HG03354 (cell line): ENCODE results near the gene THAP2.

Source experiments
- ATAC-seq: cut with Tn5 transposase; IDR thresholded peaks from one replicate; pipeline ENCODE4 v1.9.1; 2021; ENCODE audit warnings: mild to moderate bottlenecking; ENCODE audit not compliant: unreplicated experiment, poor library complexity, severe bottlenecking

The THAP2 gene

DNA sequence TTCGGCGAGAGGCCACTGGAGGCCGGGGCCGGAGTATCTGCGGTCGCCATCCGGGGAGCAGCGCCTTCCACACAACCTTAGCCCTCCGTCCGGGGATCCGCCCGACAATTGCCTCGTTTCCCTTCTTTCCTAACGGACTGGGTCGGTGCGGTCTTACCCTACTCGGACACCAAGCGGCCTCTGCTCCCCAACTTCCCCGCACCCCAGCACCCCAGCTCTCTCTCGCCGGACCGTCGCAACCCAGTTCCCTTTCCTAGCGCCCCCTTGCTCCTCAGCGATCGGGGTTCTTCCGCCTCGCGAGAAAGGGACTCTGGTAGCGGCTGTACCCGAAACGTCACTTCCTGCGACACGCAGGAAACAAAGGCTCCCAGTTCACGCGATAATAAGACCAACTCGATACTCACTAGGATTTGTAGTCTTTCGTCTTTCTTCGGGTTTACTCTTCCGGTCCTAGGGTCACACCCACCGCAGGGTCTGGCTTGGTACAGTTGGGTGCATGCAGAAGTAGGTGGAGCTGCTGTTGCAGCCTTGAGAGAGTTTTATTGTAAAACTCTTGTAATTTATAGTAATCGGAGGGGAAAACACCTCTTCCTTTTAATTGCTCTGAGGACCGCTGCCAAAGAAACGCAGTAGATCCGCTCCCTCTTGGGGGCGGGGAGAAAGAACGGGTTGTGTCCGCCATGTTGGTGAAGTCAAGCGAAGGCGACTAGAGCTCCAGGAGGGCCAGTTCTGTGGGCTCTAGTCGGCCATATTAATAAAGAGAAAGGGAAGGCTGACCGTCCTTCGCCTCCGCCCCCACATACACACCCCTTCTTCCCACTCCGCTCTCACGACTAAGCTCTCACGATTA lies at the start of gene THAP2, which contains the start of gene ZFC3H1:
TSS of gene THAP2 (plus strand) at position 741 of the 850 bp plus-strand sequence. CDS start 209 bp downstream, outside the sequence.
TSS of gene ZFC3H1 (minus strand) at position 288 of the 850 bp plus-strand sequence. CDS start at position 50, 238 bp downstream.
- peak; percentile 94 for ATAC-seq

DNA sequence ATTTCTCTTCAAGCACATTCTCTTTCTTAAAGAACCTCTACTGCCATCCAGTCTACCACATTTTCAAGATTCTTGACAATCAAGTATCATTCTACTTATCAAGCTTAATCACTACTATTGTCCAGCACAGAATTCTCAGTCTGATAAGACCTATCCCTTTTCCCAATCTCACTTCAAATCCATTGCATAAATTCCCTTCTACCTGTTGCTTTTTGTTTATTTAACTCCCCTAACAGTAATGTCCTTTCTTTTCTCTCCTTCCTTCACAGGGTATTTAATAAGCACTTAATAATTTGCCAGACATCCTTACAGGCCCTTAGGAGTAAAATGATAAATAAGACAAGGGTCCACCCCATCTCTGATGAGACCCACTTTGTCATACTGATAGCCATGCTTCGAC lies 42.2 kb upstream of the THAP2 start:
- ATAC-seq = no peak

DNA sequence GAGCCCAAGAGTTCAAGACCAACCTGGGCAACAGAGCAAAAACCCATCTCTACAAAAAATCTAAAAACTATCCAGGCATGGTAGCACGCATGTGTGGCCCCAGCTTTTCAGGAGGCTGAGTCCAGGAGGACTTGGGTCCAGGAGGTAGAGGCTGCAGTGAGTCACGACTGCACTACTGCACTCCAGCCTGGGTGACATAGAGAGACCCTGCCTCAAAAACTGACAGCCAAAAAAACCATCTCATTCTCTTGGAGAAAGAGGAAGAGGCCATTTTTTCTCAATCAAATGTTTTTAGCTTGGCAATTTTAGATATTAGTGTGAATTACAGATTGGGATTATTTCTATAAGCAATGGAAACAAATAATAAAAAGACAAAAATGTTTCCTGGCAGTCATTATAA lies 38.6 kb upstream of the THAP2 start:
- no peak for ATAC-seq

DNA sequence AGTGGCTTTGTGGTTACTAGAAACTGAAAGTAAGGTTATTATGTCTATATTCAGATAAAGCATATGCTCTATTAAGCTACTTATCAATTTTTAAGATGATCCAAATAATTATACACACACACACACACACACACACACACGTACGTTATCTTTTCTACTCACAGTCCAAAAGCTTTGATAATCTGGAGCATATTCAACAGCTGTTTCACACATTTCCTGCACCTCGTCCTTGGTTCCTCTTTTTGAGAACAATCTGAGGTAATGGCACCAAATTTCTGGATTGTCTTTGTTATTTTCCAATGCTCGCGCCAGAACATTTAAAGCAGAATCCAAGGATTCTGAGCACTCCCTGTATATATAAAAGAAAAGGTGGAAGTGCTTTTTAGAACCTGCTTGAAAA lies 38.0 kb upstream of the THAP2 start:
- ATAC-seq = peak; percentile 64

DNA sequence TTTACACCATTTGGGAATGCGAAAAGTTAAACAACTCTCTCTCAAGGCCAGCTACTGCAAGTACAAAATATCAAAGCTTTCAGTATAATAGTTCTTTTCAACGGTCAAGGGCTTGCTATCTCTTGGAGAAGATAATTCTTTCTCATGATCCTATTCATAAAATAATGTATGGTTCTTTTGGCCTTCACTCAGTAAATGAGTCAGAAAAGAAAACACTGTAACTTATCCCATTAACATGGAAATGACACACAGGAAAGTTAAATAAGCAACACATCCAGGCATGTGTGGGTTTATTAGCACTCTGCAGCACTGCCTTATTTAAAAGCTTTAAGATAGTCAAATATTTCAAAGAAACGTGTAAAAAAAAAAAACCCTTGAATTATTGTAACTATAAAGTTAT lies 37.3 kb upstream of the THAP2 start:
- ATAC-seq = no peak

DNA sequence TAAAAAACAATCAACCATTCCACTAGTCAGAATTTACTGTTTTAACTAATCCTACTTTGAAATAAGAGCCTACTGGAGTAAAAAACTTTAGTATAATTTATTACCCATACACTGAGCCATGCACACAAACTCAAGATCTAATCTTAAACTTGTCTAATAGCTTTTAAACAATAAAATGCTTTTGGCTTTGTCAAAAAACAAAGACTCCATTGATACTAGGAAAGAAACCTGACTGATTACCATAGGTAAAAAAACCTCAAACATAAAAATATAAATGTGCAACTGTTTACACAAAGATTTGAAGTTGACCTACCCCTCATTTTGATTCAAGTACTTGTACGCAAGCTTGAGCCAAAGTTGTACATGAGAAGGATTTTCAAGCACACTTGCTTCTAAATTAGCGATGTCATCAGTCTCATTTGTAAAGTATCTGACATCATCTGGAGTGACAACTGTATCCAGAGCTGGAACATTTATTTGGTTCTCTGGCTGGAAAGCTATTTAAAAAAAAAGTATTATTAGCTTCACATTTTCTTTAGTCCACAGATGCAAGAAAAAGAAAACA lies 36.6 kb upstream of the THAP2 start:
- ATAC-seq = no peak

DNA sequence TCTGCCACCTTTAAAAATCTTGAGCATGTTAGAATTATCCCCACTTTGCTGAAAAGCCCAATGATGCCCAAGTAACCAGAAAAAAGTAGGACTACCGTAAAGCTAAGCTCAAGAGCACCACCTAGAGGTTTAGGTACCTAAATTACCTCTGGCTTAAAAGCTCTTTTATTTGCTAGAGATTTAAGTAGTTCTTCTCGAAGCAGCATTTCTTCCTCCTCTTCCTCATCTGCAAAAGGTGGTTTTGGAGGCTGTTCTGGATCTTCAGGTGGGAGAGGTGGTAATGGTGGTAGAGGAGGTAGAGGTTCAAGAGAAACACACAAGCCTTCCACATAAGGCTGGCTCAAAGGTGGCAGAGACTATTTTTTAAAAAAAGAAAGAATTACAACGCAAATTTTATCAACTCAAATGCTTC lies 27.4 kb upstream of the THAP2 start:
- ATAC-seq = peak; percentile 72

DNA sequence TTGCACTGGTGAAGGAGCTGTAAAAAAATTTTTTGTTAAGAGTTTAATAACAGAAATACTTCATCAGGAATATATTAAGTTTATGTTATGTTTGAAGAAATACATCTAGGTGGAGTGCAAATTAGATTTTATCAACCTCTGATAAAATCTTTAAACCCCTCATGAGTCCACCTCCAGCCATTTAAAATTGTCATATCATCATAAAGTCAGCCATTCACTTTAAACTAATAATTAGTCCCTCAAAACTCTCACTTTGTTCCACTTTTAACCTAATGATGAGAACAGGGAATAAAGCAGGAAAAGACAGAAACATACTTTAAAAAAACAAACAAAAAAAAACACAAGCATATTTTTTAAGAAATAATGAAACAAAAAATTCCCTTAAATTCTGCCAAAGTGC lies 25.6 kb upstream of the THAP2 start:
- no peak for ATAC-seq

DNA sequence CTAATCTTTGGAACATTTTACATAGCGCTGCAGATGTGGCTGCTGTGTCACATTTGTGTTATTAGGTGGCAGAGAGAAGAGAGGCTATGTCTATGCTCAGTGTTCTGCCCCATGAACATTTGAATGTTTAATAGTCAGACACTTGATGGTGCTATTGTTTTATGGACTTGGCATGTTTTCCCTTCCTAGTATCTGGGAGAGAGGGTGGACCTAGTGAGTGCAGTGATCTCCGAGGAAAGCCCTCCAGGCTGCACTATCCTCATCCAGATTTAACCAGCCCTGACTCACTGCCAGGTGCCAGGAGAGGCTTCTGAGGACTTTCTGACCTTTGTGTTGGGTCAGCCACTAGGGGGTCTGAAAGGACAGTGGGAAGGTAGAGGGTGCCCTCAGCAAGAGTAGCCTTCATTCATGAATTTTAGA lies 24.8 kb upstream of the THAP2 start:
- ATAC-seq = peak; percentile 64

DNA sequence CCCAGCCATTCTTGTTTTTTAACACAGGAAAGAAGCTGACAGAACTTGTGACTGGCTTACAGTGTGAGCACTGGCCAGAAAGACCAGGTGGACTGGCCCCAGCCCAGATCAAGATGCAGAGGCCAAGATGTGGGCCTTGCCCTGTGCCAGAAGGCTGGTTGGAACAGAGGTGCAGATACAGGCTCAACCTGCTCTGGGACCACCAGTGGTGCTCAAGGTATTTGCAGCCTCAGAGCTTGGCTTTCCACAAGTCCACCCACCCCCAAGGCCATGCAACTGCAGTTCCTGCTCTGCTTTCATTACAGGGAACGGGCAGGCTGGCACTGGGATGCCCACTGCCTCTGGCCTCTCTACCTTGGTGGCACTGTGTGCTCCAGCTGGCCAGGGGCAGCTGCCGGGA lies 23.8 kb upstream of the THAP2 start:
- no peak for ATAC-seq

DNA sequence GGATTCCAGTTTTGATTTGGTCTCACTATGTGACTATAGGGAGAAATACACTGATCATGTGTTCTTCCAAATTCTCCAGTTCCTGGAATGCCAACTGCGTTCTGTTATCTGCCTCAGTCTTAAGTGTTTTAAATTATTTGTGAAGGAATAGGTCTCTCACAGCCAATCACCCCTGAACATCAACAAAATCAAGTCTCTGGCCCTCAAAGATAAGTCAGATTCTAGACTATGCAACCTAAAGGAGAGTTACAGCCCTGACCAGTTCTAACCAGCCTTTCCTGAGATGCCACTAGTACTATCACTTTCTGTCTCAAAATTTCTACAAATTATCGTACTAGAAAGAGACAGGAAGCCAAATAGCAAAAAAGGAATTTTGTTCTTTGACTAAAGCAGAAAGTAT lies 22.7 kb upstream of the THAP2 start:
- no peak for ATAC-seq

DNA sequence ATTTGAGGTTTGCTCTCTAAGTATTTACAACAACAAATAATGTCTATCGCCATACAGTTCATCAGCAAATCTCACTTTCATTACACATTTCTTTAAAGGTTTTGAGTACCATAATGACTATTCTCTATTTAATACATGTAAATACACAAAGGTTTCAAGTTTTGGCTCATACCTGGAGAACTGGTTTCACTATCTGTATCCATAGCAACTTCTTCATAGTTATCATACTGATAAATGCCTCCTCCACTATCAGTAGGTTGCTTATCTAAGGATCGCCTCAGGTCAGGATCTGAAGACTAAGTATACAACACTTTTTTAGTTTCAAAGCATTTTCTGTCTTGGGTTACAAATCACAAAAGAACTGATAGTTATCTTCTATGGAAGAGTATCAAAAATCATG lies 21.8 kb upstream of the THAP2 start:
- peak; percentile 58 for ATAC-seq

DNA sequence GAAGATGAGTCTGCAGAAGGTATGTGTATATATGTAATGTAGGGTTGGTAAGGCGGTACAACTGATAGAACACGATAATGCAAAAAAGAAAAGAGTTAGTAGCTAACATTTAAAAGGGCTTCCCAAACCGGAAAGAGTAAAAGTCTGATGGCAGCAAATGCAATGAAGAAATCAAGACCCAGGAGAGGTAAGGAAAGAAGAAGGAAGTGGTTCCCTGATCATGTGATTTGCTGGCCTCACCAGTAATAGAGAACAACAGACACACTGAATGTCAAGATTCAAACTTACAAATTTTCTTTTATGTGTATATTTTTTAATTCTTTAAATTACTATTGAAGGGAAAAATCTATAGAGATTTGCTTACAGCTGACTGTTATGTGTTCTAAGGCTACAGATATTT lies 18.8 kb upstream of the THAP2 start:
- ATAC-seq = no peak

DNA sequence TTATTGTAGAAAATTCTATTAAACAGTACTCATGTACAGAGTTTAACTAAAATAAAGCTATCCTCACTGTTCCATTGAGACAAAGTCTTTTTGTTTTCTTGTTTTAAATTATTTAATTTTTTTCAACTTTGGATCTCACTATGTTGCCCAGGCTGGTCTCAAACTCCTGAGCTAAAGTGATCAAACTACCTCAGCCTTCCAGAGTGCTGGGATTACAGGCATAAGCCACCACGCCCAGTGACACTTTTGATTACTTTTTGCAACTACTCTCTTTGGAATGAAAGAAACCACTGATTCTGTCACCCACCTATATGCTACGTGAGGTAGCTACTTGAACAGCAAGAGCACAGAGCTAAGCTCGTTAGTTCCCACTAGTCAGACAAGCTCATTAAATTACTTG lies 17.6 kb upstream of the THAP2 start:
- no peak for ATAC-seq

DNA sequence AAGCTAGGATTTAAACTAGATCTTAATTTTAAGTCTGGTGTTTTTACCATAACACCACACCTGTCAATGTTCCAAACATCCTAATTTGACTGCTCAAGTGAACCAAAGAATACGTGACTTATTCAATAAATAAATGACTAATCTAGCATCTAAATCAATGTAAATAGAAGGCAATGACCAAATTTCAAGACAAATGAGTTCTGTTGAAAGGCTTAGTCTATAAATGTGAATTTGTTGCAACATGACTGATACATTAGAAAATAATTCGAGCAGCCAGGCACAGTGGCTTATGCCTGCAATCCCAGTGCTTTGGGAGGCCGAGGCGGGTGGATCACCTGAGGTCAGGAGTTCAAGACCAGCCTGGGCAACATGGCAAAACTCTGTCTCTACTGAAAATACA lies 15.6 kb upstream of the THAP2 start:
- no peak for ATAC-seq

DNA sequence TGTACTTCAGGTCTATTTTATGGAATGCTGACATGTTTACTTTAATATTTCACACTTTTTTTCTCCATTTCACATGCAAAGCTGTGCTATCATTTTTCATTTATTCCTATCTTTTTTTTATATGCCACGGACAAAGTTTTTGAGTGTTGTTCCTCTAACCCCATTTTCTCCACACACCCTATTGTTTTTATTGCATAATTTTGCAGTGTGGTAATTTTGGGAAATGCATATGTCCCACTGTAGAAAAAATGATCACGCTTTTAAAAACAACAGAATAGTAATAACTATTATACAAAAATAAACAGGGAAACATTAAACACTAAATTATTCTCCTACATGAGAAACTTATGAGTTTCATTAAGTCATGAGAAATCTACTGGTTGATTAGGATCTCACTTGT lies 14.7 kb upstream of the THAP2 start:
- no peak for ATAC-seq

DNA sequence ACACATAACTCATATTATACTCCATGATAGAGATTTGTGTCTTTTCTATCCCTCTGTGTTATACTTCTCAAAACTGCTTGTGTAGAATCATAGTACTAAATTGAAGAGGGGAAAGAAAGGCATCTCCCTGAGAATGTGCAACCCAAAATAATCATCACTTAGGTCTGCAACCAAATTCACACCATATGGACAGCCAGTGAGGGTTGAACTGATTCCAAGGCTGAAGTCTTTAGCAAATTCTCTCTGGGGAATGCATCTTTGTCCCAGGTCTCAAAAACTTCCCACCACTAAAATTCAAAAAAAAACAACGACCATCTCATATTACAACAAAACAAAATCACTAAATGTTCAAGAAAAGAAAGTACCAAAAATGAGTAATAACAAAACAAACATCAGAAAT lies 11.4 kb upstream of the THAP2 start:
- ATAC-seq = no peak

DNA sequence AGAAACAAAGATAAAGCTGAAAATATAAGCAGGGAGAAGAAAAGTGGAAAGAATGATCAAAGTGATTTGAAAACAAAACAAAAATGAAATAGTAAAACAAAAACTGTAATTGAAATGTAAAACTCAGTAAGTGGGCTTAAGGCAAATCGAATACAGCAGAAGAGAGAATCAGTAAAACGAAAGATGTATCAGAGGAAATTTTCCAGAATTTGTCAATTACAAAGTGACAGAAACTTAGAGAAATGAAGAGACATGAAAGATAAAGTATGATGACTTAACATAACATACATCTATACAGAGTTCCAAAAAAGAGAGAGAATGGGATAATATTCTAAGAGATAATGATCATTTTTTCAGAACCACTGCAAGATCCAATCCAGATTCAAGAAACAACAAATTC lies 11.0 kb upstream of the THAP2 start:
- ATAC-seq = no peak

DNA sequence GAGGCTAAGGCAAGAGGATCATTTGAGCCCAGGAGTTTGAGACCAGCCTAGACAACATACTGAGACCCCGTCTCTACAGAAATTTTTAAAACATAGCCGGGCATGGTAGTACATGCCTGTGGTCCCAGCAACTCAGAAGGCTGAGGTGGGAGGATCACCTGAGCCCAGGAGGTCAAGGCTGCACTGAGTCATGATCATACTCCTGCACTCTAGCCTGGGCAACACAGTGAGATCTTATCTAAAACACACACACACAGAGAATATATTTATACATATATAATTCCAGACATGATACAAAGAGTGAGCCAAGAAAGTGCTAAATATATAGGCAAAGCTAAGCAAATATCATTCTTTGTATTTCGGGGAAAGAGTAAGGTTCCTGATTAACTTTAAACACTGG lies 9.9 kb upstream of the THAP2 start:
- ATAC-seq = no peak

DNA sequence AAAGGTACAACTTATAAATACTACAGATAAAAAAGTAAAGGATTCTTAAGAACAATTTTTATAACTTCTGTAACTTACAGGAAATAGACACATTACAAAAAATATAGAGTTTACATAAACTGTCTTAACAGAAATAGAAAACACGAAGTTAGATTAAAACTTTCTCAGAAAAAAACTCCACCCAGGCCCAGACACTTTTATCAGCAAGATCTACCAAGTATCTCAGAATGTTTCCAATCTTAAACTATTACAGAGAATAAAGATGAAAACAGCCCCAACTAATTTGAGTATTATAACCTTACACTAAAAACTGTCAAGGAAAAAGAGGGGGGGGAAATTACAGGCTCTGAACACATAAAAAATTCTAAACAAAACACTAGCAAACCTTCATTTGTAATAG lies 8.6 kb upstream of the THAP2 start:
- ATAC-seq = no peak

DNA sequence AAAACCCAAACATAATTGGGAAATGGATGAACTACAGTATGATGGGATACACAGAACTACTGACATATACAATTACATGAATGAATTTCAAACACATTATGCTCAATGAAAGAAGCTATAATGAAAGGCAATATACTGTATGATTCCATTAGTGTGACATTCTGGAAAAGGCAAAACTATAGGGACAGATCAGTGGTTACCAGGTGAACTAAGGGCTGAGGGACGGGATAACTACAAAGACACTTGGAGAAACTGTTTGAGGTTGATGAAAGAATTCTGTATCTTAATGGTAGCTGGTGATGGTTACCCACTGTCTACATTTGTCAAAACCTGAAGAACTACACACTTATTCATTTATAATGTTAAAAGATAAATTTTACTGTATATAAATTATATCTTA lies 8.2 kb upstream of the THAP2 start:
- no peak for ATAC-seq
